H1 (cell line): ENCODE measurements around the gene RBP3. TPM values are rescaled to one million over a fixed set of nuclear protein-coding genes. Genes with fewer than 3 reads are reported as not detected.

ENCODE experiments used
- CTCF ChIA-PET: fragments of 300-600 bp; sonication (Branson Sonifier 250); formaldehyde crosslinking; loops from one replicate; lab custom pipeline; 2021; ENCODE audit not compliant: partially characterized antibody; lab: Charles Lee
- POLR2A ChIA-PET: fragments of 300-600 bp; sonication (Branson Sonifier 250); formaldehyde crosslinking; loops from one replicate; lab custom pipeline; 2021; ENCODE audit warnings: inconsistent platforms; ENCODE audit not compliant: partially characterized antibody; lab: Charles Lee
- DNase-seq, 2 experiments: peaks; one replicate each; pipeline versions ENCODE4 v3.0.0 to v3.0.0-alpha.2; 2010 to 2022; ENCODE audit warnings: low spot score in 2 of 2, low read depth in 1 of 2, mixed read lengths in 1 of 2
- FAIRE-seq: peaks from 2 replicates; lab custom pipeline; 2011; peaks lifted over from hg19 to GRCh38; lab: Jason Lieb, UNC
- H2AFZ ChIP-seq: 2 replicates; pipeline ENCODE4 v1.8.1; 2012; ENCODE audit warnings: low read length, inconsistent platforms
- H2AK5ac ChIP-seq: 2 replicates; pipeline ENCODE4 v1.6.1; 2013; ENCODE audit warnings: low read depth, low read length
- H2BK120ac ChIP-seq: replicated peaks from 2 replicates; pipeline ENCODE3; 2013; ENCODE audit warnings: low read depth, low read length, inconsistent platforms
- H2BK12ac ChIP-seq: 2 replicates; pipeline ENCODE4 v1.6.1; 2013; ENCODE audit warnings: low read depth, low read length
- H2BK15ac ChIP-seq: 2 replicates; pipeline ENCODE4 v1.6.1; 2013; ENCODE audit warnings: low read length
- H2BK20ac ChIP-seq: 2 replicates; pipeline ENCODE4 v1.6.1; 2013; ENCODE audit warnings: low read length
- H2BK5ac ChIP-seq: 2 replicates; pipeline ENCODE4 v1.6.1; 2013; ENCODE audit warnings: low read depth, low read length
- H3K14ac ChIP-seq: 2 replicates; pipeline ENCODE4 v1.6.1; 2013; ENCODE audit warnings: inconsistent platforms; ENCODE audit not compliant: insufficient read length
- H3K18ac ChIP-seq: 2 replicates; pipeline ENCODE4 v1.6.1; 2013; ENCODE audit warnings: low read length; ENCODE audit errors: extremely low read depth
- H3K23ac ChIP-seq: 2 replicates; pipeline ENCODE4 v1.6.1; 2013; ENCODE audit warnings: inconsistent platforms; ENCODE audit not compliant: insufficient read length
- H3K23me2 ChIP-seq: 2 replicates; pipeline ENCODE4 v1.6.1; 2013; ENCODE audit warnings: low read depth, low read length
- H3K27ac ChIP-seq: 2 replicates; pipeline ENCODE4 v1.6.1; 2011; ENCODE audit warnings: low read depth, low read length, inconsistent platforms
- H3K27me3 ChIP-seq, 4 experiments: replicated peaks in 1 of 4; 1 replicate in 1 of 4; 2 replicates in 3 of 4; pipeline versions ENCODE4 v1.6.1 to v1.8.1; 2011 to 2013; ENCODE audit warnings: low read length in 3 of 4, mild to moderate bottlenecking in 3 of 4, inconsistent platforms in 2 of 4, mixed read lengths in 2 of 4, moderate library complexity in 1 of 4; ENCODE audit not compliant: control insufficient read depth in 3 of 4, insufficient read depth in 3 of 4; ENCODE audit errors: extremely low read depth in 1 of 4
- H3K36me3 ChIP-seq, 4 experiments: 2 replicates each; pipeline versions ENCODE4 v1.6.1 to v1.8.1; 2011 to 2013; ENCODE audit warnings: mild to moderate bottlenecking in 4 of 4, low read length in 3 of 4, moderate library complexity in 2 of 4, control low read depth in 1 of 4, inconsistent platforms in 1 of 4; ENCODE audit not compliant: insufficient read depth in 4 of 4, control insufficient read depth in 2 of 4
- H3K4ac ChIP-seq: replicated peaks from 2 replicates; pipeline ENCODE3; 2013; ENCODE audit warnings: low read length, low read depth, mixed read lengths, inconsistent platforms; ENCODE audit not compliant: insufficient read length
- H3K4me1 ChIP-seq, 4 experiments: replicated peaks in 1 of 4; 1 replicate in 1 of 4; 2 replicates in 3 of 4; pipeline versions ENCODE4 v1.6.1 to v1.8.1; 2011 to 2013; ENCODE audit warnings: low read length in 3 of 4, inconsistent platforms in 2 of 4, mixed read lengths in 1 of 4; ENCODE audit not compliant: insufficient read depth in 4 of 4, control insufficient read depth in 3 of 4
- H3K4me2 ChIP-seq, 2 experiments: 2 replicates each; pipeline versions ENCODE4 v1.6.1 to v1.8.1; 2011 to 2013; ENCODE audit warnings: low read depth in 2 of 2, low read length in 2 of 2, control low read depth in 1 of 2, inconsistent platforms in 1 of 2, mild to moderate bottlenecking in 1 of 2; ENCODE audit not compliant: insufficient read depth in 1 of 2
- H3K4me3 ChIP-seq, 4 experiments: fragments of 200-600, 300-600 bp in 1 of 4; sonication (generic), shearing (Covaris generic), sonication (Bioruptor Twin) in 1 of 4; 2 replicates each; pipeline versions ENCODE4 v1.5.1 to v1.8.1; 2011 to 2016; ENCODE audit warnings: low read length in 4 of 4, low read depth in 3 of 4, control low read depth in 2 of 4, inconsistent platforms in 2 of 4, mild to moderate bottlenecking in 2 of 4, mixed read lengths in 1 of 4, moderate library complexity in 1 of 4; ENCODE audit not compliant: insufficient read depth in 2 of 4; ENCODE audit errors: extremely low read depth in 1 of 4
- H3K56ac ChIP-seq: replicated peaks from 2 replicates; pipeline ENCODE3; 2013; ENCODE audit warnings: low read depth, mild to moderate bottlenecking, mixed read lengths, low read length, inconsistent platforms; ENCODE audit not compliant: insufficient read length
- H3K79me1 ChIP-seq: 2 replicates; pipeline ENCODE4 v1.6.1; 2013; ENCODE audit warnings: low read depth, low read length, control low read depth
- H3K79me2 ChIP-seq, 2 experiments: 2 replicates each; pipeline versions ENCODE4 v1.6.1 to v1.8.1; 2012 to 2013; ENCODE audit warnings: low read length in 2 of 2, mild to moderate bottlenecking in 2 of 2, inconsistent platforms in 1 of 2; ENCODE audit not compliant: insufficient read depth in 2 of 2, control insufficient read depth in 1 of 2
- H3K9ac ChIP-seq, 4 experiments: replicated peaks in 1 of 4; 1 replicate in 1 of 4; 2 replicates in 3 of 4; pipeline versions ENCODE4 v1.6.1 to v1.8.1; 2011 to 2013; ENCODE audit warnings: low read depth in 3 of 4, low read length in 3 of 4, control low read depth in 2 of 4, mild to moderate bottlenecking in 2 of 4, moderate library complexity in 2 of 4, inconsistent platforms in 1 of 4; ENCODE audit errors: extremely low read depth in 1 of 4
- H3K9me3 ChIP-seq, 2 experiments: 2 replicates each; pipeline versions ENCODE4 v1.6.1 to v1.8.1; 2012 to 2013; ENCODE audit warnings: mild to moderate bottlenecking in 2 of 2, moderate library complexity in 2 of 2, control low read depth in 1 of 2, inconsistent platforms in 1 of 2, low read depth in 1 of 2, low read length in 1 of 2, mixed read lengths in 1 of 2; ENCODE audit not compliant: insufficient read depth in 2 of 2
- H4K20me1 ChIP-seq, 2 experiments: replicated peaks in 1 of 2; 2 replicates each; pipeline versions ENCODE3 to v1.8.1; 2011 to 2013; ENCODE audit warnings: inconsistent platforms in 2 of 2, low read length in 2 of 2, mild to moderate bottlenecking in 1 of 2; ENCODE audit not compliant: insufficient read depth in 2 of 2, control insufficient read depth in 1 of 2
- H4K5ac ChIP-seq: 2 replicates; pipeline ENCODE4 v1.6.1; 2013; ENCODE audit warnings: low read length, low read depth, mixed read lengths, inconsistent platforms; ENCODE audit not compliant: insufficient read length
- H4K8ac ChIP-seq: 2 replicates; pipeline ENCODE4 v1.8.0; 2013; ENCODE audit warnings: mild to moderate bottlenecking, moderate library complexity, low read length, inconsistent platforms; ENCODE audit not compliant: insufficient read depth; ENCODE audit errors: extremely low read depth
- H4K91ac ChIP-seq: replicated peaks from 2 replicates; pipeline ENCODE3; 2013; ENCODE audit warnings: low read length, mixed read lengths, inconsistent platforms; ENCODE audit not compliant: insufficient read length
- RXRA ChIP-seq: IDR thresholded peaks from 2 replicates; pipeline ENCODE4 v1.6.1; 2011; ENCODE audit warnings: low read depth, mild to moderate bottlenecking, low read length, moderate library complexity; ENCODE audit not compliant: insufficient read depth
- SIN3A ChIP-seq, 2 experiments: IDR thresholded peaks in 1 of 2; conservative IDR thresholded peaks in 1 of 2; 2 replicates each; pipeline ENCODE4 v1.6.1; 2011 to 2012; ENCODE audit warnings: low read length in 2 of 2, improper control_type of control experiment in 1 of 2, low read depth in 1 of 2, mild to moderate bottlenecking in 1 of 2
- YY1 ChIP-seq: IDR thresholded peaks from 2 replicates; pipeline ENCODE4 v1.6.1; 2011; ENCODE audit warnings: low read depth, mild to moderate bottlenecking, low read length
- WGBS, 2 experiments: shearing (Covaris generic) in 1 of 2; methylation state at CpG; one replicate each; pipeline versions ENCODE4 v1.1.6 to v1.1.7; 2013 to 2015; ENCODE audit warnings: low lambda C conversion rate in 2 of 2, mixed read lengths in 2 of 2, inconsistent platforms in 1 of 2, low coverage in 1 of 2, missing lambda C conversion rate in 1 of 2; ENCODE audit not compliant: insufficient replicate concordance in 2 of 2, insufficient coverage in 1 of 2, insufficient read length in 1 of 2; ENCODE audit errors: extremely low coverage in 1 of 2, missing lambda C conversion rate in 1 of 2; 5-methylcytosine and 5-hydroxymethylcytosine counted together
- polyA plus RNA-seq, 7 experiments: library from polyadenylated mRNA; depleted of rRNA in 3 of 7; stranded (reverse) in 5 of 7; unstranded in 2 of 7; fragments of >200 nt in 5 of 7; fragments of 200-250 nt in 2 of 7; gene quantifications; 1 replicate in 5 of 7; 2 replicates in 1 of 7; 4 replicates in 1 of 7; pipeline versions ENCODE4 v1.2.1 to v1.2.3, GENCODE V29; 2011 to 2013; ENCODE audit warnings: missing spikeins in 2 of 7, mixed read lengths in 2 of 7
- total RNA-seq: library from RNA; stranded (reverse); fragmentation: NEBNext Ultra II Directional; extraction: Animal tissue kit (Norgen Biotek cat#: 25700); gene quantifications from 2 replicates; pipeline ENCODE4 v1.2.1, GENCODE V29; 2021

Gene RBP3
- total and polyA plus RNA-seq, 2 of the 8 experiments (the other 6 are each of a cell fraction or from before 2014, with no cell fraction given), result not detected

GRCh38 chr10:47325303-47326291 is 22.6 kb upstream of the RBP3 start:
- no peak for DNase-seq
- H2BK120ac ChIP-seq, result no peak overlapping the region
- H2BK5ac ChIP-seq, result no peak overlapping the region
- H4K5ac ChIP-seq, result no peak overlapping the region
- ChIA-PET POLR2A (no interaction called here), CTCF (interaction anchor here (1.2 to 2.3 kb wide), 3 partner anchors 8 to 278 kb away, joined by 4 to 17 read pairs (median 4); no protein-coding TSS in a partner anchor)
- no peak overlapping the region for H3K4ac ChIP-seq
- 88% methylated on average over 27 of the region's 30 CpGs; no CpG with 5 or more reads in 1 of the 2 experiments for WGBS, 2 experiments
- H2BK12ac ChIP-seq, result no peak overlapping the region
- H4K8ac ChIP-seq, result no peak overlapping the region; the same call in 1 of the 2 replicates
- H3K56ac ChIP-seq, result no peak overlapping the region
- H3K23me2 ChIP-seq, result no peaks in the 10 kb centered on the region
- no peak overlapping the region for H2BK15ac ChIP-seq
- FAIRE-seq, result no peak
- H4K91ac ChIP-seq, result no peak overlapping the region
- no peaks in the 10 kb centered on the region for H3K79me2 ChIP-seq
- no peak overlapping the region for H3K18ac ChIP-seq
- no peak overlapping the region for H3K14ac ChIP-seq
- no peaks in the 10 kb centered on the region; a peak in 1 of 8 replicates for H3K36me3 ChIP-seq
- H3K27me3 ChIP-seq, result no peaks in the 10 kb centered on the region; a peak in 2 of 7 replicates
- H3K23ac ChIP-seq, result no peak overlapping the region
- TF ChIP-seq SIN3A (conservative IDR thresholded peaks at IDR 0.05 in 1 of 2, IDR thresholded peaks at IDR 0.05 in 1 of 2; ENCODE audit: low read depth in 1 of 2, low read length in 2 of 2) (no peak), YY1 (no peak), RXRA (no peak)
- no peaks in the 10 kb centered on the region for H3K4me1 ChIP-seq
- no peaks in the 10 kb centered on the region for H3K9me3 ChIP-seq
- no peaks in the 10 kb centered on the region for H3K79me1 ChIP-seq
- no peak overlapping the region for H3K27ac ChIP-seq
- H3K4me2 ChIP-seq, result no peak overlapping the region
- no peak overlapping the region for H3K4me3 ChIP-seq
- H2AK5ac ChIP-seq, result 0 out of 2 replicates have a peak overlapping the region, but pooled peaks have one; percentile 39
- H2AFZ ChIP-seq, result no peak overlapping the region
- peaks cover 0 to 4% of the 10 kb centered on the region in 2 experiments for H4K20me1 ChIP-seq
- no peak overlapping the region for H3K9ac ChIP-seq
- no peak overlapping the region for H2BK20ac ChIP-seq
